ENCODE measurements around the gene LCP1.

The LCP1 gene

GRCh38 chr13:46097663-46098062 lies 84.3 kb downstream of the LCP1 start:
- DNase-seq = no peak

GRCh38 chr13:46097015-46097414 lies 85.0 kb downstream of the LCP1 start:
- no peak for DNase-seq

GRCh38 chr13:46094478-46094877 lies 87.5 kb downstream of the LCP1 start:
- DNase-seq = no peak

- DNase-seq = no peak
Observed at GRCh38 chr13:46088821-46089562, 93.0 kb downstream of the LCP1 start.

GRCh38 chr13:46087481-46087880 lies 94.5 kb downstream of the LCP1 start:
- DNase-seq = no peak

- DNase-seq = no peak
Observed at GRCh38 chr13:46086985-46087384, 95.0 kb downstream of the LCP1 start.

GRCh38 chr13:46086421-46086922 lies 95.5 kb downstream of the LCP1 start:
- DNase-seq = no peak

- DNase-seq = no peak
Observed at GRCh38 chr13:46085737-46086136, 96.2 kb downstream of the LCP1 start.

- no peak for DNase-seq
Observed at GRCh38 chr13:46082324-46082723, 99.7 kb downstream of the LCP1 start.

- DNase-seq = no peak
Observed at GRCh38 chr13:46079770-46080169, 102.2 kb downstream of the LCP1 start.

- DNase-seq = no peak
Observed at GRCh38 chr13:46077265-46077664, 104.7 kb downstream of the LCP1 start.

- DNase-seq = no peak
Observed at GRCh38 chr13:46076827-46077226, 105.2 kb downstream of the LCP1 start.
